HEK293T (cell line): ENCODE measurements around the gene NF1.

Experiments
- CTCF ChIA-PET: fragments of 350-600 bp; formaldehyde crosslinking; extraction: SDS; loops from one replicate; lab custom pipeline; 2021; ENCODE audit warnings: antibody characterized with exemption, inconsistent platforms; lab: Yijun Ruan, JAX
- POLR2A ChIA-PET: fragments of 350-600 bp; formaldehyde crosslinking; extraction: SDS; loops from one replicate; lab custom pipeline; 2020; ENCODE audit warnings: antibody characterized with exemption, inconsistent platforms; lab: Yijun Ruan, JAX
- DNase-seq: peaks from one replicate; pipeline ENCODE4 v3.0.0; 2012; ENCODE audit warnings: mixed read lengths; ENCODE audit errors: extremely low spot score
- ARNT ChIP-seq: fragments of 450-650 bp; IDR thresholded peaks from 2 replicates; pipeline ENCODE4 v1.6.1; 2017; ENCODE audit warnings: mild to moderate bottlenecking
- BHLHE40 ChIP-seq: fragments of 450-650 bp; IDR thresholded peaks from 2 replicates; pipeline ENCODE4 v1.6.1; 2016; ENCODE audit warnings: mild to moderate bottlenecking, moderate library complexity, borderline replicate concordance
- CTBP1 ChIP-seq: fragments of 450-650 bp; IDR thresholded peaks from 2 replicates; pipeline ENCODE4 v1.6.1; 2016; ENCODE audit warnings: borderline replicate concordance
- ELF4 ChIP-seq: fragments of 450-650 bp; IDR thresholded peaks from 2 replicates; pipeline ENCODE4 v1.6.1; 2017; ENCODE audit warnings: antibody characterized with exemption
- FOXA1 ChIP-seq: fragments of 450-650 bp; IDR thresholded peaks from 2 replicates; pipeline ENCODE4 v1.6.1; 2016; ENCODE audit warnings: mild to moderate bottlenecking
- FOXK2 ChIP-seq: fragments of 450-650 bp; IDR thresholded peaks from 2 replicates; pipeline ENCODE4 v1.6.1; 2016; ENCODE audit warnings: mild to moderate bottlenecking
- FOXM1 ChIP-seq: fragments of 450-650 bp; IDR thresholded peaks from 2 replicates; pipeline ENCODE4 v1.6.1; 2017; ENCODE audit warnings: mild to moderate bottlenecking, borderline replicate concordance
- HDGF ChIP-seq: fragments of 450-650 bp; IDR thresholded peaks from 2 replicates; pipeline ENCODE4 v1.6.1; 2017; ENCODE audit warnings: antibody characterized with exemption, borderline replicate concordance
- L3MBTL2 ChIP-seq: fragments of 450-650 bp; conservative IDR thresholded peaks from 2 replicates; pipeline ENCODE4 v1.6.1; 2016; ENCODE audit warnings: mild to moderate bottlenecking
- LEF1 ChIP-seq: fragments of 450-650 bp; IDR thresholded peaks from 2 replicates; pipeline ENCODE4 v1.6.1; 2017; ENCODE audit warnings: mild to moderate bottlenecking, borderline replicate concordance
- NFRKB ChIP-seq: fragments of 450-650 bp; IDR thresholded peaks from 2 replicates; pipeline ENCODE4 v1.6.1; 2016; ENCODE audit warnings: mild to moderate bottlenecking, moderate library complexity
- PKNOX1 ChIP-seq: fragments of 450-650 bp; IDR thresholded peaks from 2 replicates; pipeline ENCODE4 v1.6.1; 2016
- SP1 ChIP-seq: fragments of 450-650 bp; IDR thresholded peaks from 2 replicates; pipeline ENCODE4 v1.6.1; 2017
- SUZ12 ChIP-seq: fragments of 450-650 bp; IDR thresholded peaks from 2 replicates; pipeline ENCODE4 v1.6.1; 2016; ENCODE audit warnings: mild to moderate bottlenecking
- TARDBP ChIP-seq: fragments of 450-650 bp; IDR thresholded peaks from 2 replicates; pipeline ENCODE4 v1.6.1; 2016
- ZNF384 ChIP-seq: fragments of 450-650 bp; IDR thresholded peaks from 2 replicates; pipeline ENCODE4 v1.6.1; 2016

Gene NF1

GRCh38 chr17:31389657-31390381 lies 295.0 kb downstream of the NF1 start:
- POLR2A ChIA-PET = no interaction called here
- CTCF ChIA-PET = interaction anchor here (0.6 to 3.1 kb wide), 18 partner anchors 8 to 1775 kb away, joined by 3 to 20 read pairs (median 4); no protein-coding TSS in a partner anchor

GRCh38 chr17:31390426-31390747 lies 295.6 kb downstream of the NF1 start:
- TF ChIP-seq ELF4 = no peak
- no peak for TF ChIP-seq FOXA1
- TF ChIP-seq PKNOX1 = no peak
- no peak for DNase-seq
- CTCF ChIA-PET = interaction anchor here (0.6 to 3.1 kb wide), 7 partner anchors 12 to 138 kb away, joined by 3 to 20 read pairs (median 4); no protein-coding TSS in a partner anchor
- POLR2A ChIA-PET = no interaction called here

More at GRCh38 chr17:31389657-31390381, 295.0 kb downstream of the NF1 start:
- TF ChIP-seq SP1 = no peak
- no peak for TF ChIP-seq ARNT
- TF ChIP-seq ZNF384 = no peak
- no peak for TF ChIP-seq ELF4
- no peak for TF ChIP-seq FOXM1
- TF ChIP-seq FOXA1 = no peak
- DNase-seq = no peak

GRCh38 chr17:31390748-31391495 lies 296.1 kb downstream of the NF1 start:
- CTCF ChIA-PET = no interaction called here
- POLR2A ChIA-PET = no interaction called here
- no peak for DNase-seq
- TF ChIP-seq L3MBTL2 (no peak), SUZ12 (no peak), FOXA1 (no peak), PKNOX1 (no peak), HDGF (no peak), LEF1 (no peak)

GRCh38 chr17:31391496-31391949 lies 296.7 kb downstream of the NF1 start, which contains the start of gene RAB11FIP4:
TSS of gene RAB11FIP4 (plus strand) at chr17:31391675. CDS start at chr17:31391853, 178 bp downstream.
- no peak for TF ChIP-seq PKNOX1
- TF ChIP-seq FOXA1 = no peak
- no peak for TF ChIP-seq HDGF
- TF ChIP-seq ARNT = no peak
- TF ChIP-seq L3MBTL2 = no peak
- TF ChIP-seq CTBP1 = no peak
- TF ChIP-seq BHLHE40 = no peak
- no peak for TF ChIP-seq ZNF384
- no peak for TF ChIP-seq TARDBP
- no peak for TF ChIP-seq NFRKB
- no peak for TF ChIP-seq LEF1
- no peak for TF ChIP-seq SUZ12
- TF ChIP-seq SP1 = no peak
- no peak for TF ChIP-seq ELF4
- no peak for TF ChIP-seq FOXM1
- CTCF ChIA-PET = no interaction called here
- POLR2A ChIA-PET = no interaction called here
- peak; percentile 44 for DNase-seq

- TF ChIP-seq LEF1 (no peak), ZNF384 (no peak), BHLHE40 (no peak)
- ChIA-PET POLR2A (no interaction called here), CTCF (no interaction called here)
- no peak for DNase-seq
These were observed 297.5 kb downstream of the NF1 start for GRCh38 chr17:31392002-31392855.

- POLR2A ChIA-PET = no interaction called here
- CTCF ChIA-PET = interaction anchor here (0.5 to 0.7 kb wide), 2 partner anchors 323 to 436 kb away, joined by 3 to 4 read pairs; no protein-coding TSS in a partner anchor
- DNase-seq = no peak
- TF ChIP-seq ELF4 (no peak), BHLHE40 (no peak), FOXK2 (no peak), SP1 (no peak), CTBP1 (no peak), ARNT (no peak), HDGF (no peak), TARDBP (no peak), ZNF384 (no peak), SUZ12 (no peak)
These were observed 298.3 kb downstream of the NF1 start for GRCh38 chr17:31392856-31393748.
